Putamen (tissue), 1 donor: Measurements from ENCODE around the gene CNTN4.

Experiments used
- DNase-seq: peaks from one replicate; pipeline ENCODE4 v3.0.0-alpha.2; 2016; ENCODE audit warnings: low spot score

Gene CNTN4

GRCh38 chr3:2701471-2701870 is 602.8 kb downstream of the CNTN4 start:
- DNase-seq, result no peak

- DNase-seq, result no peak
Observed at GRCh38 chr3:2706144-2706835, 607.6 kb downstream of the CNTN4 start.

GRCh38 chr3:2706836-2707210 is 608.2 kb downstream of the CNTN4 start:
- no peak for DNase-seq

GRCh38 chr3:2711081-2711480 is 612.4 kb downstream of the CNTN4 start:
- no peak for DNase-seq

- DNase-seq, result no peak
Observed at GRCh38 chr3:2713923-2714322, 615.3 kb downstream of the CNTN4 start.

GRCh38 chr3:2714834-2715233 is 616.2 kb downstream of the CNTN4 start:
- DNase-seq, result no peak

- DNase-seq, result no peak
Observed at GRCh38 chr3:2727101-2727500, 628.4 kb downstream of the CNTN4 start.

- DNase-seq, result no peak
Observed at GRCh38 chr3:2727610-2728318, 629.1 kb downstream of the CNTN4 start.

GRCh38 chr3:2731843-2732242 is 633.2 kb downstream of the CNTN4 start:
- DNase-seq, result no peak

- DNase-seq, result no peak
Observed at GRCh38 chr3:2735392-2735894, 636.8 kb downstream of the CNTN4 start.

- DNase-seq, result no peak
Observed at GRCh38 chr3:2741516-2741915, 642.9 kb downstream of the CNTN4 start.

GRCh38 chr3:2765002-2765579 is 666.4 kb downstream of the CNTN4 start:
- peak; percentile 16 for DNase-seq

GRCh38 chr3:2770451-2770850 is 671.8 kb downstream of the CNTN4 start:
- no peak for DNase-seq

GRCh38 chr3:2771193-2771592 is 672.5 kb downstream of the CNTN4 start:
- no peak for DNase-seq

GRCh38 chr3:2771741-2772140 is 673.1 kb downstream of the CNTN4 start:
- DNase-seq, result no peak

- no peak for DNase-seq
Observed at GRCh38 chr3:2772803-2773202, 674.1 kb downstream of the CNTN4 start.

- DNase-seq, result no peak
Observed at GRCh38 chr3:2774481-2775249, 676.0 kb downstream of the CNTN4 start.

GRCh38 chr3:2783261-2783660 is 684.6 kb downstream of the CNTN4 start:
- no peak for DNase-seq

- DNase-seq, result no peak
Observed at GRCh38 chr3:2784627-2785026, 686.0 kb downstream of the CNTN4 start.

GRCh38 chr3:2790266-2790815 is 691.7 kb downstream of the CNTN4 start:
- DNase-seq, result no peak

GRCh38 chr3:2792432-2792831 is 693.8 kb downstream of the CNTN4 start:
- DNase-seq, result peak; percentile 1

- DNase-seq, result no peak
Observed at GRCh38 chr3:2793987-2794386, 695.3 kb downstream of the CNTN4 start.
